Measurements from ENCODE around the gene RAN. TPM values are rescaled to one million over a fixed set of nuclear protein-coding genes. Genes with fewer than 3 reads are reported as not detected.
"Not testable (repeated sequence)": the region's sequence is repeated elsewhere in the genome, so short reads cannot be mapped to it uniquely, and the experiment has no call there.

Gene RAN
- total RNA-seq, 4 donors from 2014 or later: 105 to 296 (median 232) TPM

GRCh38 chr12:130839770-130840404 is 32.0 kb upstream of the RAN start:
- TF ChIP-seq POLR2A (IDR thresholded peaks at IDR 0.05) (no peak), EP300 (IDR thresholded peaks at IDR 0.05) (no peak), POLR2AphosphoS5 (IDR thresholded peaks at IDR 0.05) (no peak)
- TF ChIP-seq, protein P1, sequence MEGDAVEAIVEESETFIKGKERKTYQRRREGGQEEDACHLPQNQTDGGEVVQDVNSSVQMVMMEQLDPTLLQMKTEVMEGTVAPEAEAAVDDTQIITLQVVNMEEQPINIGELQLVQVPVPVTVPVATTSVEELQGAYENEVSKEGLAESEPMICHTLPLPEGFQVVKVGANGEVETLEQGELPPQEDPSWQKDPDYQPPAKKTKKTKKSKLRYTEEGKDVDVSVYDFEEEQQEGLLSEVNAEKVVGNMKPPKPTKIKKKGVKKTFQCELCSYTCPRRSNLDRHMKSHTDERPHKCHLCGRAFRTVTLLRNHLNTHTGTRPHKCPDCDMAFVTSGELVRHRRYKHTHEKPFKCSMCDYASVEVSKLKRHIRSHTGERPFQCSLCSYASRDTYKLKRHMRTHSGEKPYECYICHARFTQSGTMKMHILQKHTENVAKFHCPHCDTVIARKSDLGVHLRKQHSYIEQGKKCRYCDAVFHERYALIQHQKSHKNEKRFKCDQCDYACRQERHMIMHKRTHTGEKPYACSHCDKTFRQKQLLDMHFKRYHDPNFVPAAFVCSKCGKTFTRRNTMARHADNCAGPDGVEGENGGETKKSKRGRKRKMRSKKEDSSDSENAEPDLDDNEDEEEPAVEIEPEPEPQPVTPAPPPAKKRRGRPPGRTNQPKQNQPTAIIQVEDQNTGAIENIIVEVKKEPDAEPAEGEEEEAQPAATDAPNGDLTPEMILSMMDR (IDR thresholded peaks at IDR 0.05): no peak
- WGBS: 67% methylated on average over 11 of the region's 11 CpGs
- H3K9me3 ChIP-seq: no peaks in the 10 kb centered on the region
- no peaks in the 10 kb centered on the region for H3K27me3 ChIP-seq
- H3K4me3 ChIP-seq: peak overlapping the region; percentile 86
- peaks cover 18% of the 10 kb centered on the region for H3K4me1 ChIP-seq
- H3K27ac ChIP-seq: no peak overlapping the region
- H3K36me3 ChIP-seq: no peaks in the 10 kb centered on the region
- DNase-seq (ENCODE audit: low spot score in 2 of 2): no peak

DNA sequence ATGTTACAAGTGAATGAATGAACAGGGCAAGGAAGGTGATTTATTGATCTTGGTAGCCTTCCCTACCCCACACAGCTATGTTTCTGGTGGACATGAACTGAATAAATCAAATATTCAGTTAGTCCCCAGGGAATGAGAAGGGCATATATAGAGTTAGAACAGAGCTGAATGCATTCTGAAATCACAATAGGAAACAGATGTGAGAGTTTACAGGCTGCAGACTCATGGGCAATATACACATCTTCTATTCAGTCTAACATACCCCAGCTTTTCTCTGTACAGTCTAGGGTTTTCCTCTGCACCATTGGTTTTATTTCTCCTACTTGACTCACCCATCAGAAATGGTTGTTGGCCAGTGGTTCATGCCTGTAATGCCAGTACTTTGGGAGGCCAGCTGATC is 25.5 kb upstream of the RAN start:
- peaks cover 3% of the 10 kb centered on the region for H3K4me1 ChIP-seq
- no peak overlapping the region for H3K4me3 ChIP-seq
- no peak overlapping the region for H3K27ac ChIP-seq
- H3K9me3 ChIP-seq: no peaks in the 10 kb centered on the region
- no peaks in the 10 kb centered on the region for H3K27me3 ChIP-seq
- no peak for DNase-seq (ENCODE audit: low spot score in 2 of 2)
- H3K36me3 ChIP-seq: no peaks in the 10 kb centered on the region
- TF ChIP-seq, protein P1 (IDR thresholded peaks at IDR 0.05): no peak
- TF ChIP-seq POLR2AphosphoS5 (IDR thresholded peaks at IDR 0.05) (no peak), EP300 (IDR thresholded peaks at IDR 0.05) (no peak), POLR2A (IDR thresholded peaks at IDR 0.05) (no peak)

GRCh38 chr12:130847112-130847511 is 24.8 kb upstream of the RAN start:
- no peak for DNase-seq (ENCODE audit: low spot score in 2 of 2)
- Histone ChIP-seq H3K27ac (no peak overlapping the region), H3K27me3 (no peaks in the 10 kb centered on the region), H3K36me3 (no peaks in the 10 kb centered on the region), H3K9me3 (no peaks in the 10 kb centered on the region), H3K4me1 (peaks cover 3% of the 10 kb centered on the region), H3K4me3 (no peak overlapping the region)
- TF ChIP-seq, protein P1 (IDR thresholded peaks at IDR 0.05): no peak
- TF ChIP-seq EP300 (IDR thresholded peaks at IDR 0.05) (no peak), POLR2AphosphoS5 (IDR thresholded peaks at IDR 0.05) (no peak), POLR2A (IDR thresholded peaks at IDR 0.05) (no peak)
- 65% methylated on average over 7 of the region's 7 CpGs for WGBS

DNA sequence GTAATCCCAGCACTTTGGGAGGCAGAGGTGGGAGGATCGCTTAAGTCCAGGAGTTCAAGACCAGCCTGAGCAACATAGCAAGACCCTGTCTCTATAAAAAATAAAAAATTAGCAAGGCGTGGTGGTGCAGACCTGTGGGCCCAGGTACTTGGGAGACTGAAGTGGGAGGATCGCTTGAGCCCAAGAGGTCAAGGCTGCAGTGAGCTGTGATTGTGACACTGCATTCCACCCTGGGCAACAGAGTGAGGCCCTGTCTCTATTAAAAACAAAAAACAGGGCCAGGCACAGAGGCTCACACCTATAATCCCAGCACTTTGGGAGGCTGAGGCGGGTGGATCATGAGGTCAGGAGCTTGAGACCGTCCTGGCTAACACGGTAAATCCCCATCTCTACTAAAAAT is 23.8 kb upstream of the RAN start:
- not testable (repeated sequence) for H3K4me1 ChIP-seq; H3K4me3 ChIP-seq; H3K9me3 ChIP-seq; H3K36me3 ChIP-seq; H3K27me3 ChIP-seq; DNase-seq (ENCODE audit: low spot score in 2 of 2); H3K27ac ChIP-seq
- 98% methylated on average over 6 of the region's 6 CpGs for WGBS

DNA sequence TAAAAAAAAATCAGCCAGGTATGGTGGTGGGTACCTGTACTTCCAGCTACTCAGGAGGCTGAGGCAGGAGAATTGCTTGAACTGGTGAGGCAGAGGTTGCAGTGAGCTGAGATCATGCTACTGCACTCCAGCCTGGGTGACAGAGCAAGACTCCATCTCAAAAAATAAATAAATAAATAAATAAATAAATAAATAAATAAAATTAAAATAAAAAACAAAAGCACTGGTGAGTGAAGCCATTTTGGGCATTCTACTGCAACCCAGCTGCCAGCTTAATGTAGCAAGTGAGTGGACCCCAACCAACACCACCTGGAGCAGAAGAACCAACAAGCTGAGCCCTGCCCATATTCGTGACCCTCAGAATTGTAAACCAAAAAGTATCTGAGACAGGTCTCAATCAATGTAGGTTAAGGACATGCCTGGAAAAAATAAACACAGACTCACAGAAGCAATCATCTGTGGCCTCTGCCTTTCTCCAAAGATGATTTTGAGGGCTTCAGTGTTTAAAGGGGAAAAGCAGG is 23.0 kb upstream of the RAN start:
- H3K9me3 ChIP-seq; H3K36me3 ChIP-seq; H3K27me3 ChIP-seq; DNase-seq (ENCODE audit: low spot score in 2 of 2); H3K27ac ChIP-seq; H3K4me3 ChIP-seq; H3K4me1 ChIP-seq: not testable (repeated sequence)
- 89% methylated on average over 1 of the region's 1 CpG for WGBS

GRCh38 chr12:130849561-130850417 is 22.1 kb upstream of the RAN start:
- 53% methylated on average over 7 of the region's 7 CpGs for WGBS
- H3K4me3 ChIP-seq: no peak overlapping the region
- H3K27me3 ChIP-seq: no peaks in the 10 kb centered on the region
- DNase-seq (ENCODE audit: low spot score in 2 of 2): no peak
- TF ChIP-seq, protein P1 (IDR thresholded peaks at IDR 0.05): no peak
- TF ChIP-seq POLR2AphosphoS5 (IDR thresholded peaks at IDR 0.05): no peak
- no peak for TF ChIP-seq EP300 (IDR thresholded peaks at IDR 0.05)
- TF ChIP-seq POLR2A (IDR thresholded peaks at IDR 0.05): no peak
- H3K4me1 ChIP-seq: peaks cover 3% of the 10 kb centered on the region
- H3K9me3 ChIP-seq: no peaks in the 10 kb centered on the region
- H3K36me3 ChIP-seq: no peaks in the 10 kb centered on the region
- no peak overlapping the region for H3K27ac ChIP-seq
